Anterior cingulate cortex (tissue), 58 donors: ENCODE data around the gene BLMH.

ENCODE experiments used
- DNase-seq, 58 donors: peaks; one replicate each; lab custom pipeline; 2025; lab: John Stamatoyannopoulos, UW

The BLMH gene

GRCh38 chr17:30309591-30309990 lies 17.8 kb upstream of the BLMH start:
- DNase-seq, result no peak

- DNase-seq, result no peak
These were observed 16.7 kb upstream of the BLMH start for GRCh38 chr17:30308406-30308805.

GRCh38 chr17:30304778-30305177 lies 13.0 kb upstream of the BLMH start:
- DNase-seq, result no peak

- no peak for DNase-seq
These were observed 10.5 kb upstream of the BLMH start for GRCh38 chr17:30302241-30302640.

GRCh38 chr17:30300818-30301217 lies 9.1 kb upstream of the BLMH start:
- no peak for DNase-seq

GRCh38 chr17:30299000-30299399 lies 7.3 kb upstream of the BLMH start:
- DNase-seq, result no peak

- DNase-seq, result no peak
These were observed 6.0 kb upstream of the BLMH start for GRCh38 chr17:30297715-30298114.

GRCh38 chr17:30296499-30297080 lies 4.8 kb upstream of the BLMH start:
- DNase-seq, result no peak

GRCh38 chr17:30292286-30292858 lies 628 bp upstream of the BLMH start:
- DNase-seq, result peak in 4 of 58 donors; percentile 40 to 70 (median 54)

GRCh38 chr17:30290696-30291542 lies 825 bp downstream of the BLMH start:
- DNase-seq, result peak in 11 of 58 donors; percentile 1 to 32 (median 15)

GRCh38 chr17:30290077-30290476 lies 1.7 kb downstream of the BLMH start:
- no peak for DNase-seq

- DNase-seq, result no peak
These were observed 12.6 kb downstream of the BLMH start for GRCh38 chr17:30279156-30279555.

GRCh38 chr17:30278032-30278431 lies 13.7 kb downstream of the BLMH start:
- DNase-seq, result peak in 3 of 58 donors; percentile 0 to 4 (median 2)

- no peak for DNase-seq
These were observed 15.8 kb downstream of the BLMH start for GRCh38 chr17:30275911-30276310.

GRCh38 chr17:30274887-30275286 lies 16.9 kb downstream of the BLMH start:
- DNase-seq, result no peak

GRCh38 chr17:30273373-30273772 lies 18.4 kb downstream of the BLMH start:
- DNase-seq, result no peak

GRCh38 chr17:30271102-30271501 lies 20.6 kb downstream of the BLMH start:
- DNase-seq, result no peak

- no peak for DNase-seq
These were observed 24.1 kb downstream of the BLMH start for GRCh38 chr17:30267625-30268024.

GRCh38 chr17:30263552-30264333 lies 28.0 kb downstream of the BLMH start:
- no peak for DNase-seq

- no peak for DNase-seq
These were observed 34.8 kb downstream of the BLMH start for GRCh38 chr17:30256756-30257506.
